ENCODE results near the gene KLB. TPM values are rescaled to one million over a fixed set of nuclear protein-coding genes. Genes with fewer than 3 reads are reported as not detected.

Gene KLB
- polyA plus RNA-seq, 1 donor = 0.75 TPM

Other genes with a start within 250 kb of the KLB start
- gene WDR19, start 224.4 kb upstream of the KLB start, polyA plus RNA-seq = 26.2 TPM
- 40.8 TPM for gene RFC1, start 40.6 kb upstream of the KLB start, polyA plus RNA-seq
- gene RPL9, start 52.0 kb downstream of the KLB start, polyA plus RNA-seq = 1,880 TPM
- gene LIAS, start 52.1 kb downstream of the KLB start, polyA plus RNA-seq = 30.0 TPM
- 64.2 TPM for gene UGDH, start 120.5 kb downstream of the KLB start, polyA plus RNA-seq
- gene SMIM14, start 231.9 kb downstream of the KLB start, polyA plus RNA-seq = 21.6 TPM

Data from large intestine (tissue), 1 donor.